Astrocyte of the cerebellum (primary cell): ENCODE measurements around the gene PLEKHO2.

Experiments
- DNase-seq: peaks from one replicate; pipeline ENCODE4 v3.0.0-alpha.2; 2011; ENCODE audit warnings: low read depth
- H3K4me3 ChIP-seq: 2 replicates; pipeline ENCODE4 v1.5.1; 2011; ENCODE audit warnings: mild to moderate bottlenecking, low read depth, low read length, moderate library complexity
- CTCF ChIP-seq: IDR thresholded peaks from 2 replicates; pipeline ENCODE4 v1.5.1; 2012; ENCODE audit warnings: low read length, low read depth, moderate library complexity, mild to moderate bottlenecking; ENCODE audit errors: missing control alignments
- in situ Hi-C: cut with HindIII; loops from 2 replicates; pipeline ENCODE4 v1.10.0; 2017; ENCODE audit warnings: low sequenced_read_pairs

The PLEKHO2 gene

GRCh38 chr15:64806509-64806908, 35.2 kb upstream of the PLEKHO2 start:
- in situ Hi-C loops: no loop called here
- no peak for DNase-seq
- no peak for TF ChIP-seq CTCF
- no peak overlapping the region for H3K4me3 ChIP-seq

- in situ Hi-C loops: no loop called here
- TF ChIP-seq CTCF: no peak
- H3K4me3 ChIP-seq: no peak overlapping the region
- DNase-seq: no peak
Measured at GRCh38 chr15:64807051-64807749, 34.5 kb upstream of the PLEKHO2 start.

GRCh38 chr15:64807751-64808222, 33.9 kb upstream of the PLEKHO2 start:
- DNase-seq: no peak
- no peak for TF ChIP-seq CTCF
- in situ Hi-C loops: no loop called here
- no peak overlapping the region for H3K4me3 ChIP-seq

- no peak overlapping the region for H3K4me3 ChIP-seq
- no peak for TF ChIP-seq CTCF
- in situ Hi-C loops: no loop called here
- no peak for DNase-seq
Measured at GRCh38 chr15:64808785-64809453, 32.8 kb upstream of the PLEKHO2 start.

- no peak overlapping the region for H3K4me3 ChIP-seq
- in situ Hi-C loops: no loop called here
- TF ChIP-seq CTCF: peak; percentile 98
- peak; percentile 36 for DNase-seq
Measured at GRCh38 chr15:64809649-64810496, 31.8 kb upstream of the PLEKHO2 start.

GRCh38 chr15:64810497-64811326, 31.0 kb upstream of the PLEKHO2 start:
- H3K4me3 ChIP-seq: no peak overlapping the region
- in situ Hi-C loops: no loop called here
- no peak for DNase-seq
- no peak for TF ChIP-seq CTCF
